ENCODE results near the gene SNAPC2. TPM values are rescaled to one million over a fixed set of nuclear protein-coding genes. Genes with fewer than 3 reads are reported as not detected.

The SNAPC2 gene
- polyA plus RNA-seq, 1 donor (not counting 4 experiments of a cell fraction or from before 2014, with no cell fraction given) = 10.7 TPM

DNA sequence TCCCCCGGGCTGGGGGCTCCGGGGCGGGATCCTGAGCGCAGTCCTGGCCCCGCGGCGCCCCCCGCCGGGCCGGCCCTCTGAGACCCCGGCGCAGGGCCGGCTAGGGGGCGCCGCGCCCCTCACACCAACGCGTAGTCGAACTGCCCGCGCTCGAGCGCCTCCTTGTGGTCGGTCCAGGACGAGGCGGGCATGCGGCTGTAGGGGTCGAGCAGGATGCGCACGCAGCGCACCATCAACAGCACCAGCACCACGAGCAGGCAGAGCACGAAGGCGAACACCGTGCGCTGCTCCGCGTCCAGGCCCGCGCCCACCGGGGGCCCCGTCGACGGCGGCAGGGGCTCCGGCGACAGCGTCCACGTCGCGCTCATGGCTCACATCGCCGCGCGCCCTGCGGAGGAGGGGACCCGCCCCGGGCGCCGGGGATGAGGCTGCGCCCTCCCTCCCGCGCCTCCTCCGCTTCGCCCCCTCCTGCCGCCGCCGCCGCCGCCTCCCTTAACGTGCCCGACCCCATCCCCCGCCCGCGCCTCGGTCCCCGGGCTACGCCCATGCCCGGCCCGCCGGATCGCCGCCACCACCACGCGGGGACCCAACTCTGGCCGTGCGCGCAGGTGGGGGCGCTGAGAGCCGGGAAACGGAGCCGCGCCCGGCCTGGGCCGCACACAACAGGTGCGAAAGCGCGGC lies 5.2 kb downstream of the SNAPC2 start:
- DNase-seq (ENCODE audit: low read depth, low spot score) (no peak), FAIRE-seq (peak; percentile 29)
- Histone ChIP-seq H2AFZ (ENCODE audit: control insufficient read depth, low read length) (no peak overlapping the region), H3K79me2 (ENCODE audit: control insufficient read depth, insufficient read depth, low read length) (no peaks in the 10 kb centered on the region), H3K27me3 (ENCODE audit: control insufficient read depth, extremely low read depth, insufficient read depth, low read length) (no peaks in the 10 kb centered on the region), H3K9me3 (ENCODE audit: control insufficient read depth, low read depth, low read length) (no peaks in the 10 kb centered on the region), H3K9ac (ENCODE audit: control insufficient read depth, extremely low read depth, insufficient read depth, low read length) (no peak overlapping the region), H3K27ac (ENCODE audit: control insufficient read depth, insufficient read depth, low read length) (no peak overlapping the region), H3K9me1 (ENCODE audit: control insufficient read depth, extremely low read depth, insufficient read depth, low read length) (peaks cover 3% of the 10 kb centered on the region), H3K4me3 (ENCODE audit: control insufficient read depth in 2 of 3, extremely low read depth in 1 of 3, insufficient read depth in 2 of 3, low read depth in 1 of 3, low read length in 3 of 3) (peak overlapping the region in 2 of 3 experiments; percentile 33 to 49), H4K20me1 (ENCODE audit: control insufficient read depth, extremely low read depth, insufficient read depth, low read length) (no peaks in the 10 kb centered on the region), H3K4me2 (ENCODE audit: control insufficient read depth, extremely low read depth, insufficient read depth, low read depth, low read length) (peak overlapping the region; percentile 62), H3K36me3 (ENCODE audit: control insufficient read depth in 2 of 2, extremely low read depth in 1 of 2, insufficient read depth in 2 of 2, low read length in 2 of 2) (peaks cover 5 to 8% of the 10 kb centered on the region in 2 experiments), H3K4me1 (ENCODE audit: control insufficient read depth, extremely low read depth, insufficient read depth, low read length) (peaks cover 31% of the 10 kb centered on the region)
- dilution Hi-C loops (cut with MboI; ENCODE audit: extremely low pct_ligation_motif_present, low sequenced_read_pairs) = no loop called here
- no peak for TF ChIP-seq EZH2 (IDR thresholded peaks at IDR 0.05; ENCODE audit: low read length)
- TF ChIP-seq, protein P1, sequence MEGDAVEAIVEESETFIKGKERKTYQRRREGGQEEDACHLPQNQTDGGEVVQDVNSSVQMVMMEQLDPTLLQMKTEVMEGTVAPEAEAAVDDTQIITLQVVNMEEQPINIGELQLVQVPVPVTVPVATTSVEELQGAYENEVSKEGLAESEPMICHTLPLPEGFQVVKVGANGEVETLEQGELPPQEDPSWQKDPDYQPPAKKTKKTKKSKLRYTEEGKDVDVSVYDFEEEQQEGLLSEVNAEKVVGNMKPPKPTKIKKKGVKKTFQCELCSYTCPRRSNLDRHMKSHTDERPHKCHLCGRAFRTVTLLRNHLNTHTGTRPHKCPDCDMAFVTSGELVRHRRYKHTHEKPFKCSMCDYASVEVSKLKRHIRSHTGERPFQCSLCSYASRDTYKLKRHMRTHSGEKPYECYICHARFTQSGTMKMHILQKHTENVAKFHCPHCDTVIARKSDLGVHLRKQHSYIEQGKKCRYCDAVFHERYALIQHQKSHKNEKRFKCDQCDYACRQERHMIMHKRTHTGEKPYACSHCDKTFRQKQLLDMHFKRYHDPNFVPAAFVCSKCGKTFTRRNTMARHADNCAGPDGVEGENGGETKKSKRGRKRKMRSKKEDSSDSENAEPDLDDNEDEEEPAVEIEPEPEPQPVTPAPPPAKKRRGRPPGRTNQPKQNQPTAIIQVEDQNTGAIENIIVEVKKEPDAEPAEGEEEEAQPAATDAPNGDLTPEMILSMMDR (optimal IDR thresholded peaks at IDR 0.05 in 1 of 3, IDR thresholded peaks at IDR 0.05 in 1 of 3, conservative IDR thresholded peaks at IDR 0.05 in 1 of 3; ENCODE audit: extremely low read depth in 1 of 3, insufficient read depth in 2 of 3, low read length in 3 of 3) = peak; percentile 58 to 92 (median 83)

DNA sequence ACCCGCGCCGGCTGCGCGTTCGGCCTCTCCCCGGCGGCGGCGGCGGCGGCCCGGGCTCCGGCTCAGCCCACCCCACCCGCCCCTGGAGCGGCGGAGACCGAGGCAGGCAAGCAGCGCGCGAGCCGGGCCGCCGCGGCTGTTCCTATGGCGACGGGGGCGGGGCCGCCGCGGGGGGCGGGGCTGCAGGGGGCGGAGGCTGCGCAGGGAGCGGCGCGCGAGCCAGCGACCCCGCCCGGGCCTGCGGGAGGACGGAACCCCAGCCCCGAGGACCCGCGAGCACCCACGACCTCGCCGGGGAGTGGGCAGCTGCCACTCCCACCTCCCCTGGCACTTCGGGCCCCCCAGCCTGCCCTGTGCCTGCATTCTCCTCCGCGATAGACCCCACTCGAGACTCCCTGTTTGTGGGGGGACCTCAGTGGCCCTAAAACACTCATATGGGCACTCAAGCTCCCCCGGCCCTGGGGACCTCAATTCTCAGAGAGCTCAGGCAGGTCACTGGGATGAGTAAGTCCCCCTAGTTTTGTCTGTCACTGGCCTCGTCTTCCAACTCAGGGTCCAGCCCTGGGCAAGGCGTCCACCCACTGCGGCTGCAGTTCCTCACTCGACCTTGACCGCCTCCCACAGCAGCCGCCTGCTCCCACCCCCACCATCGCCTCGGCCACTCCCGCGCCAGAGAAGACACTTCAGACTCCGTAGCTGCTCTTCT lies 6.0 kb downstream of the SNAPC2 start, which contains the start of gene CTXN1:
TSS of gene CTXN1 (minus strand) at position 115 of the 706 bp plus-strand sequence. CDS start 597 bp downstream, outside the sequence.
- H3K27me3 ChIP-seq (ENCODE audit: control insufficient read depth, extremely low read depth, insufficient read depth, low read length) = no peaks in the 10 kb centered on the region
- H3K79me2 ChIP-seq (ENCODE audit: control insufficient read depth, insufficient read depth, low read length) = no peaks in the 10 kb centered on the region
- H3K9me1 ChIP-seq (ENCODE audit: control insufficient read depth, extremely low read depth, insufficient read depth, low read length) = peaks cover 3% of the 10 kb centered on the region
- DNase-seq (ENCODE audit: low read depth, low spot score) (no peak), FAIRE-seq (no peak)
- H4K20me1 ChIP-seq (ENCODE audit: control insufficient read depth, extremely low read depth, insufficient read depth, low read length) = no peaks in the 10 kb centered on the region
- H3K9me3 ChIP-seq (ENCODE audit: control insufficient read depth, low read depth, low read length) = no peaks in the 10 kb centered on the region
- no peak within 1 kb of the TSS for H3K27ac ChIP-seq (ENCODE audit: control insufficient read depth, insufficient read depth, low read length)
- no peak within 1 kb of the TSS for H2AFZ ChIP-seq (ENCODE audit: control insufficient read depth, low read length)
- dilution Hi-C loops (cut with MboI; ENCODE audit: extremely low pct_ligation_motif_present, low sequenced_read_pairs) = no loop called here
- TF ChIP-seq, protein P1 (optimal IDR thresholded peaks at IDR 0.05 in 1 of 3, IDR thresholded peaks at IDR 0.05 in 1 of 3, conservative IDR thresholded peaks at IDR 0.05 in 1 of 3; ENCODE audit: extremely low read depth in 1 of 3, insufficient read depth in 2 of 3, low read length in 3 of 3) = no peak
- TF ChIP-seq EZH2 (IDR thresholded peaks at IDR 0.05; ENCODE audit: low read length) = no peak
- peak within 1 kb of the TSS; percentile 62 for H3K4me2 ChIP-seq (ENCODE audit: control insufficient read depth, extremely low read depth, insufficient read depth, low read depth, low read length)
- peaks cover 12% of the 10 kb centered on the region in 2 experiments for H3K36me3 ChIP-seq (ENCODE audit: control insufficient read depth in 2 of 2, extremely low read depth in 1 of 2, insufficient read depth in 2 of 2, low read length in 2 of 2)
- peaks cover 30% of the 10 kb centered on the region for H3K4me1 ChIP-seq (ENCODE audit: control insufficient read depth, extremely low read depth, insufficient read depth, low read length)
- peak within 1 kb of the TSS in 2 of 3 experiments; percentile 33 to 49 for H3K4me3 ChIP-seq (ENCODE audit: control insufficient read depth in 2 of 3, extremely low read depth in 1 of 3, insufficient read depth in 2 of 3, low read depth in 1 of 3, low read length in 3 of 3)
- no peak within 1 kb of the TSS for H3K9ac ChIP-seq (ENCODE audit: control insufficient read depth, extremely low read depth, insufficient read depth, low read length)

Data from keratinocyte (primary cell).